Ovary (tissue), 9 donors: ENCODE results near the gene NECTIN1. TPM values are rescaled to one million over a fixed set of nuclear protein-coding genes. Genes with fewer than 3 reads are reported as not detected.

Source experiments
- DNase-seq, 5 donors: peaks; one replicate each; pipeline ENCODE4 v3.0.0-alpha.2; 2019 to 2020
- H3K27ac ChIP-seq, 2 donors: fragments of 200-600 bp; one replicate each; pipeline versions ENCODE4 v1.5.1 to v1.8.0; 2019 to 2022
- H3K27me3 ChIP-seq: fragments of 200-600 bp; one replicate; pipeline ENCODE4 v1.8.0; 2022
- H3K36me3 ChIP-seq: fragments of 200-600 bp; sonication (generic); one replicate; pipeline ENCODE4 v1.5.1; 2019
- H3K4me1 ChIP-seq: one replicate; pipeline ENCODE4 v1.8.1; 2013; ENCODE audit warnings: mild to moderate bottlenecking, moderate library complexity; ENCODE audit not compliant: insufficient read depth
- H3K4me3 ChIP-seq: fragments of 200-600 bp; sonication (generic); one replicate; pipeline ENCODE4 v1.5.1; 2017
- H3K9me3 ChIP-seq, 2 donors: fragments of 200-600 bp in 1 of 2; sonication (generic) in 1 of 2; one replicate each; pipeline versions ENCODE4 v1.5.1 to v1.8.1; 2013 to 2019; ENCODE audit warnings: mild to moderate bottlenecking in 1 of 2, moderate library complexity in 1 of 2
- CTCF ChIP-seq, 3 donors: fragments of 450-650 bp in 2 of 3; fragments of 200-600 bp in 1 of 3; IDR thresholded peaks; one replicate each; pipeline versions ENCODE4 v1.5.1 to v1.8.0; 2016 to 2022; ENCODE audit warnings: antibody characterized with exemption in 3 of 3, mild to moderate bottlenecking in 1 of 3
- EP300 ChIP-seq: sonication (generic); formaldehyde crosslinking; IDR thresholded peaks from one replicate; pipeline ENCODE4 v1.6.1; 2017; ENCODE audit warnings: antibody characterized with exemption
- POLR2A ChIP-seq: fragments of 450-650 bp; IDR thresholded peaks from one replicate; pipeline ENCODE4 v1.6.1; 2017; ENCODE audit warnings: antibody characterized with exemption, mild to moderate bottlenecking, moderate library complexity
- WGBS, 3 donors: extraction: QIAGEN DNeasy Blood & Tissue Kit in 1 of 3; methylation state at CpG; one replicate each; pipeline versions ENCODE4 v1.1.5 to v1.1.7; 2013 to 2017; 5-methylcytosine and 5-hydroxymethylcytosine counted together
- intact Hi-C, 4 donors: fragments of 100-400 bp; cut with DNase I; formaldehyde crosslinking; loops; one replicate each; pipeline versions ENCODE4 v1.11.0 to v1.15.1; 2022 to 2023
- polyA plus RNA-seq, 2 donors: library from polyadenylated mRNA; stranded (reverse); fragments of 200-250 nt in 1 of 2; fragments of 350-450 nt in 1 of 2; fragmentation: Illumina TruSeq in 1 of 2; extraction: RNeasy Lipid Tissue Mini Kit (QIAGEN cat#74804) in 1 of 2; gene quantifications; one replicate each; pipeline ENCODE4 v1.2.3, GENCODE V29; 2013 to 2014
- total RNA-seq, 7 donors: library from RNA; depleted of rRNA in 2 of 7; stranded (reverse); fragments of >200 nt in 2 of 7; fragmentation: NEBNext Ultra II Directional in 3 of 7; extraction: Animal tissue kit (Norgen Biotek cat#: 25700) in 3 of 7; gene quantifications; one replicate each; pipeline versions ENCODE4 v1.1.0 to v1.2.4, GENCODE V29; 2016 to 2023
- donor health status: DM: no; HTN: no; CAD: no; lungs with moderate emphysema.
- donor health status: DM: no; HTN: no; CAD: no.
- donor health status: Bipolar disorder and iron deficiency.
- donor health status: DM: yes; HTN: yes; CAD: no.
- donor health status: DM: no; HTN: no; CAD: no.
- donor health status: DM: yes; HTN: yes; CAD: no.

Gene NECTIN1
- total and polyA plus RNA-seq, 9 donors = 1.5 to 12.1 (median 5.7) TPM

- Histone ChIP-seq H3K36me3 (no peaks in the 10 kb centered on the region), H3K27me3 (no peaks in the 10 kb centered on the region), H3K4me1 (peaks cover 2% of the 10 kb centered on the region), H3K9me3 (no peaks in the 10 kb centered on the region), H3K27ac (no peak overlapping the region), H3K4me3 (no peak overlapping the region)
- intact Hi-C loops = no loop called here
- DNase-seq = no peak
- TF ChIP-seq POLR2A = no peak
- no peak for TF ChIP-seq CTCF (IDR thresholded peaks at IDR 0.05)
- no peak for TF ChIP-seq EP300
- 53 to 65% (median 53%) methylated on average over 15 of the region's 15 CpGs for WGBS, 3 donors
Observed at GRCh38 chr11:119684361-119685110, 44.5 kb downstream of the NECTIN1 start.

- 85 to 88% (median 85%) methylated on average over 9 of the region's 9 CpGs for WGBS, 3 donors
- Histone ChIP-seq H3K27me3 (no peaks in the 10 kb centered on the region), H3K4me1 (peaks cover 2% of the 10 kb centered on the region), H3K9me3 (no peaks in the 10 kb centered on the region), H3K36me3 (no peaks in the 10 kb centered on the region), H3K4me3 (no peak overlapping the region), H3K27ac (no peak overlapping the region)
- no peak for DNase-seq
- no peak for TF ChIP-seq CTCF (IDR thresholded peaks at IDR 0.05)
- TF ChIP-seq POLR2A = no peak
- no peak for TF ChIP-seq EP300
- intact Hi-C loops = no loop called here
Observed at GRCh38 chr11:119683783-119684182, 45.2 kb downstream of the NECTIN1 start.

GRCh38 chr11:119681361-119681910, 47.6 kb downstream of the NECTIN1 start:
- no peak for DNase-seq
- H3K9me3 ChIP-seq = no peaks in the 10 kb centered on the region
- no peaks in the 10 kb centered on the region for H3K36me3 ChIP-seq
- intact Hi-C loops = no loop called here
- no peaks in the 10 kb centered on the region for H3K27me3 ChIP-seq
- H3K4me3 ChIP-seq = no peak overlapping the region
- TF ChIP-seq POLR2A = no peak
- no peak for TF ChIP-seq EP300
- no peak for TF ChIP-seq CTCF (IDR thresholded peaks at IDR 0.05)
- 66 to 76% (median 74%) methylated on average over 8 of the region's 8 CpGs for WGBS, 3 donors
- no peaks in the 10 kb centered on the region for H3K4me1 ChIP-seq
- H3K27ac ChIP-seq = no peak overlapping the region

- Histone ChIP-seq H3K9me3 (no peaks in the 10 kb centered on the region), H3K27me3 (no peaks in the 10 kb centered on the region), H3K27ac (no peak overlapping the region), H3K36me3 (no peaks in the 10 kb centered on the region), H3K4me1 (no peaks in the 10 kb centered on the region), H3K4me3 (no peak overlapping the region)
- DNase-seq = no peak
- intact Hi-C loops = no loop called here
- no peak for TF ChIP-seq EP300
- TF ChIP-seq POLR2A = no peak
- TF ChIP-seq CTCF (IDR thresholded peaks at IDR 0.05) = no peak
- WGBS, 3 donors = 63 to 73% (median 68%) methylated on average over 11 of the region's 11 CpGs
Observed at GRCh38 chr11:119680541-119681360, 48.2 kb downstream of the NECTIN1 start.
